ENCODE measurements around the gene LTO1.

LTO1 gene

GRCh38 chr11:69674267-69674885, 777 bp downstream of the LTO1 start:
- DNase-seq, result peak; percentile 19

DNA sequence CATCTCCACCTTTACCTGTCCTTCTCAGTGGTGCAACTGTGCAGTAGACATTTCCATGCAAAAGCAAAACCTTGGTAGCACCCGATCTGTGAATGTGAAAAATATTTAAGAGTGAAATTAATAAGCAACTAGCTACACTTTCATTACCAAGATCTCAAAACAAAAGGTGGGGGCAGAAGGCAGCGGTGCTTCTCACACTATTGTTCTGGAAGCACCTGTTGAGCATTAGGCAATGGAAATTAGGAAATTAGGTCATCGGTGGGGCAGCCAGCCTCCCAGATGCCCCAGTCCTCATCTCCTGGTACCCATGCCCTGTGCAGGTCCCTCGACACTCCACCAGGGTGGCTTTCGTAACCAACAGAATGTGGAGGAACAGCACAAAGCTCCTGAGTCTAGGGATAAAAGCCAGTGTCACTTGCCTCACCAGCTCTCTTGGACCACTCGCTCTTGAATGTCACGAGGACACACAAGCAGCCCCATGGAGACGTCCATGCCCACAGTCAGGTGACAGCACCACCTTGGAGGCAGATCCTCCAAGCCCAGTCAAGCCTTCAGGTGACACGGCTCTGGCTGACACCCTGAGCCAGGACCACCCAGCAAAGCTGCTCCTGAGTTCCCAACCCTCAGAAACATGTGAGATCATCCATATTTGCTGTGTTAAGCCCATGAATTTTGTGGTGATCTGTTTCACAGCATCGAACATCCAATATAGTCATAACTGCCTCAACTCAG, 3.3 kb downstream of the LTO1 start:
- DNase-seq, result no peak

- peak; percentile 68 for DNase-seq
These were observed 4.9 kb downstream of the LTO1 start for GRCh38 chr11:69670158-69670845.

DNA sequence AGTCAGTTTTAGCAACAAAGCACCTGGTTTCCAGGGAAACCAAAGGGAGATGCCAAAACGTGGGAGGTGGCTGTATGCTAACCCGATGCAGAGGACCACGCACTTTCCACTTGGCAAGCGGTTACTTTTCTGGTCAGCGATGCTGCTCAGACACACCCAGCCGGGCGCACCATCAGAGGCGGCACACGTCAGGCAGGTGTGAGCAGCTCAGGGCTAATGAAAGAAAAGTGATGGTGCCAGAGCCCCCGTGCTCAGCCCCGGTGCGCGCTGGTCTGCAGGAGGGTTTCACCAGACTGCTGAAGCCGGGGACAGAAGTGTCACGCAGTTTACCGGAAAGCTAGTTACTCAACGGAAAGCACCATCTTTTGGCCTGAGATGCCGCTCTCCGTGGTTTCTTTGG, 5.7 kb downstream of the LTO1 start:
- no peak for DNase-seq

DNA sequence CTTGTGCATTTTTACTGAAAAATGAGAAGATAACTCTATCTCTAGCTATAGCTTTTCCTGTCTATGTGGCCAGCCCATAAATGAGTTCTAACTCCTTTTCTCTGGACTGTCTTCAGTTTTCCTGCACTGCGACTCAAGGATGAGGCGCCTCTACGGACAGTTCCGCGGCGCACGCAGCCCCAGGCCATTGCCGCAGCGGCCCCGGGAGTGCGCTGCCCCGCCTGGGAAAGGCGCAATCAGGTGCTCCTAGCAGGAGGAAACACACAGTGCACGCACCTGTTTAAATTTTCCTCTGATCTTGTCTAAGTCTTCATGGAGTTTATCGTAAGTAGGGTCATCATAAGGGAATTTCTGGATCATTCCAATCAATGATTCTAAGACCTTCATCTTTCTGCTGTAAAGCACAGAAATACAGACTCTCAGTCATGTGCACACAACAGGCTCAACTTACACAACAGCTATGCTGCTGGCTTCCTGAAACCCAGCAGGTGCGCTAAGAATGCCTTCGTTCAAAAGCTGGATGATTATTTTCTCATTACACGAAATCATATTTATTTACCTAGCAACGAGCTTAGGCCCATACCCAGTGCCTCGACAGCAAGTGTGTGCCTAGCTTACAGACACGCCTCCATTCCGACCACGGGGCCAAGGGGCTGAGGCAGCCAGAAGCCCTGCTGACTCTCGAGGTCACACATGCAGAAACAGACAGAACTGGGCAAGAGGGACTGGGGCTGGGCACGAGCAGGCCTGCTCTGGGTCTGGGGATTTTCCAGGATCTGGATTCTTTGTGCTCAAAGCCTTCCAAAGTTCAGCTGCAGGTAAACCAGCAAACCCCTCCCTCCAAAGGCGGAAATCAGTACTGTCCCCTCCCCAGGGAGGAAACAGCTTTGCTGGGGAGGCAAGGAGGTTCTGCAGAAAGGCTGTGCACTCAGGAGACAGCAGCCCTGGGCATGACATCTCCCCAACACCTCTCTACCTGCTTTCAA, 7.2 kb downstream of the LTO1 start:
- DNase-seq, result no peak

GRCh38 chr11:69666752-69667536, 8.2 kb downstream of the LTO1 start:
- DNase-seq, result no peak

- DNase-seq, result no peak
These were observed 8.9 kb downstream of the LTO1 start for GRCh38 chr11:69666261-69666660.

GRCh38 chr11:69665669-69666068, 9.5 kb downstream of the LTO1 start:
- no peak for DNase-seq

DNA sequence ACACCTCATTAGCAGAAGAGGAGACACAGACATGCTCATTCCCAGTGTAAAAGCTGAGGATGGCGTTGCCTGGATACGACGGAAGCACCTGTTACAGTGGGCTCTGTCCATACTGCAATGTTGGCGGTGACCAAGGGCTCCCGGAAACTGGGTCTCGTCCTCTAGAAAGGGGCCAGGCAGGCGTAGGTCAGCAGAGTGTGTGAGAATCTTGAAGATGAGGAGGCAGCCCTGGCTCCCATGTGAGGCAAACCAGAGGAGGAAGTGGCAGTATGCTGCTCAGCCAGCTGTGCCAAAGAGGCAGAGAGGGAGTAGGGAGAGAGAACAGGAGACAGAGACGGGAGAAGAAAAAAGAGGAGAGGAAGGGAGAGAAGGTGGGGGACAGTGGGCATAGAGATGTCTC, 10.3 kb downstream of the LTO1 start:
- DNase-seq, result no peak

- DNase-seq, result no peak
These were observed 10.9 kb downstream of the LTO1 start for GRCh38 chr11:69664103-69664775.

GRCh38 chr11:69663326-69663725, 11.8 kb downstream of the LTO1 start:
- DNase-seq, result no peak

GRCh38 chr11:69662806-69663205, 12.3 kb downstream of the LTO1 start:
- no peak for DNase-seq

- DNase-seq, result no peak
These were observed 13.0 kb downstream of the LTO1 start for GRCh38 chr11:69662021-69662698.

DNA sequence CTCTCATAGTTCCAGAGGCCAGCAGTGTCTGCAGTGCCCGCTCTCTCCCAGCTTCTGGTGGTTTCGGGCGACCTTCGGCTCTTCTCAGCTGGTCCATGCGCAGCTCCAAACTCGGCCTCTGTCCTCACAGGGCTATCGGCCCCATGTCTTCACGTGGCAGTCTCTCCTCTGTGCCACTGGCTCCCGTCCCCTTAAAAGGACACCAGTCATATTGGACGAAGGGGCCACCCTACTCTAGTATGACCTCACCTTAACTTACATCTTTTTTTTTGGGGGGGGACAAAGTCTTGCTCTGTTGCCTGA, 13.8 kb downstream of the LTO1 start:
- DNase-seq, result no peak

DNA sequence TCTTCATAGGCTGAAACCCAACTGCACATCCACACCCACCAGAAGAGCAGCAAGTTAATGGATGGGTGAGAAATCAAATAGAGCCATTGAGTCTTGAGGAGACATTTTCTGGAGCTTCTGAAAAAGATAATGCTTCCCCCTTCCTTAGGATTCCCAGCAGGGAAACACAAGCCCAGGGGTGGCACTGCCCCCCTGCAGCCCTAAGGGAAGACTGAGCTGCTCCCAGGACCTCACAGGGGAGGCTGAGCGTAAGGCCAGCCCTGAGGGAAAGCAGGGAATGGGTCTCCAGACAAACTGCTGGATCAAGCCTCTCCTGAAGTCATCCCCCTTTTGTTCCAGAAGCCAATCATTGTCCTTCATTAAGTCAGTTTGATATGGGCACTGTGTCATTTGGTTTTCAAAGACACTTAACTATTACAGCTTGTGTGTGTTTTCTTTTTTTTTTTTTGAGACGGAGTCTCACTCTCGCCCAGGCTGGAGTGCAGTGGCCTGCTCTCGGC, 15.1 kb downstream of the LTO1 start:
- no peak for DNase-seq

GRCh38 chr11:69659591-69659990, 15.6 kb downstream of the LTO1 start:
- no peak for DNase-seq

- DNase-seq, result no peak
These were observed 16.3 kb downstream of the LTO1 start for GRCh38 chr11:69658626-69659450.

- no peak for DNase-seq
These were observed 17.1 kb downstream of the LTO1 start for GRCh38 chr11:69657911-69658625.

GRCh38 chr11:69657456-69657910, 17.7 kb downstream of the LTO1 start:
- DNase-seq, result no peak

Measured in NCI-H1694 (cell line).